Activated CD8-positive, alpha-beta memory T cell treated with anti-CD3 and anti-CD28 coated beads for 36 hours (primary cell): ENCODE measurements around the gene SMARCD2. TPM values are rescaled to one million over a fixed set of nuclear protein-coding genes. Genes with fewer than 3 reads are reported as not detected.

Experiments
- CTCF ChIA-PET: fragments of 350-600 bp; sonication (Branson Sonifier 250); formaldehyde crosslinking; loops from one replicate; lab custom pipeline; 2021; ENCODE audit warnings: antibody characterized with exemption; lab: Charles Lee
- POLR2A ChIA-PET: fragments of 350-600 bp; sonication (Branson Sonifier 250); formaldehyde crosslinking; loops from one replicate; lab custom pipeline; 2021; ENCODE audit warnings: antibody characterized with exemption; lab: Charles Lee
- total RNA-seq, 2 experiments: library from RNA; stranded (reverse); gene quantifications; one replicate each; pipeline ENCODE4 v1.2.3, GENCODE V29; 2021

SMARCD2 gene
- total RNA-seq, 2 experiments from 2014 or later, result 95.2 to 98.4 TPM

DNA sequence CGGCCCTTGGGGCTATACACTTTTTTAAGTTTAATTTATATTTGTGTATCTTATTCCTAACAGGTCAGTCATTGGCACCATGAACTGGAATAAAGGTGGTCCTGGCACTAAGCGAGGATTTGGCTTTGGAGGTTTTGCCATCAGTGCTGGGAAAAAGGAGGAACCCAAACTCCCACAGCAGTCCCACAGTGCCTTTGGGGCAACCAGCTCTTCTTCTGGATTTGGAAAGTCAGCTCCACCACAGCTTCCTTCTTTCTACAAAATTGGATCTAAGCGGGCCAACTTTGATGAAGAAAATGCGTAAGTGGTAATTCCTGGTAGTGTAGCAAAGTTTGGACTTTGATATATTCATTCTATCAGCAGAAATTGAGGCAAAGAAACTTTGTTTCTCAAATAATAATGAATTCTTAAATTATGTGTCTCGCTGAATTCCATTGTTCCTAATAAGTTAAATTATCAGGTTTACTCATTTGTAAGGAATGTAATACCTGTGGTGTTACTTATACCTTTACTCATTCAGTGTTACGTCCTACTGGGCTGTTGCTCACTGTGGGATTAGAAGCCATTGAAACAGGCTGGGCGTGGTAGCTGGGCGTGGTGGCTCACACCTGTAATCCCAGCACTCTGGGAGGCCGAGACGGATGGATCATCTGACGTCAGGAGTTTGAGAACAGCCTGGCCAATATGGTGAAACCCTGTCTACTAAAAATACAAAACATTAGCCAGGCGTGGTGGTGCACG is 55.3 kb downstream of the SMARCD2 start:
- POLR2A ChIA-PET, result no interaction called here
- CTCF ChIA-PET, result interaction anchor here (1.0 kb wide), 1 partner anchor 12 kb away, joined by 3 read pairs; no protein-coding TSS in a partner anchor

DNA sequence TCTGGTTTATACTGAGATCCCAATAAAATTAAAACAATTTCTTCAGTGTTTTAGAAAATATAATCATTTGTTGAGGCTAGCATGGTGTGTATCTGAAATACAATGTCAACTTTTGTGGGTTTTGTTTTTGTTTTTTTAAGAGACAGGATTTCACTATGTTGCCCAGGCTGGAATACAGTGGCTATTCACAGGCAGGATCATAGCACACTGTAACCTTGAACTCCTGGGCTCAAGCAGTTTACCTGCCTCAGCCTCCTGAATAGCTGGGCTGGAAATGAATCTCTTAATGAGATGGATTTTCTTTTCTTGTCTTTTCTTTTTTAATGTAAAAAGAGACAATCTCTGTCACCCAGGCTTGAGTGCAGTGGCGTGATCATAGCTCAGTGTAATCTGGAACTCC is 56.4 kb downstream of the SMARCD2 start:
- ChIA-PET POLR2A (no interaction called here), CTCF (interaction anchor here (1.0 kb wide), 1 partner anchor 11 kb away, joined by 3 read pairs; no protein-coding TSS in a partner anchor)

DNA sequence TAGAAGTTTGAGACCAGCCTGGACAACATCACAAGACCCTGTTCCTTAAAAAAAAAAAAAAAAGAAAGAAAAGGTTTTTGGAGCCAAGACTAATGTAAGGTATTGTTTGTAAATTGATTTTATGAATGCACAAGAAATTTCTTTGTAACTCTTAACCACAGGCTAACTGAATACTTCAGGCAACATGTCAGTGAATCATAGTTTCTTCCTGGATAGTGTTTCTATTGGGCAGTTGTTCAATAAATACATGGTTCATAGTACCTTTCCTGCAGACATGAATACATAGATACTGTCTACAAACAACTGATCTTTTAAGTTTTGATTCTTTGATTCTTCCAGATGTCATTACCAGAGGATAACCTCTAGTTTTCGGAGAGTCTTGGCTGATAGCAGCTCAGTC is 56.9 kb downstream of the SMARCD2 start:
- ChIA-PET CTCF (no interaction called here), POLR2A (no interaction called here)

DNA sequence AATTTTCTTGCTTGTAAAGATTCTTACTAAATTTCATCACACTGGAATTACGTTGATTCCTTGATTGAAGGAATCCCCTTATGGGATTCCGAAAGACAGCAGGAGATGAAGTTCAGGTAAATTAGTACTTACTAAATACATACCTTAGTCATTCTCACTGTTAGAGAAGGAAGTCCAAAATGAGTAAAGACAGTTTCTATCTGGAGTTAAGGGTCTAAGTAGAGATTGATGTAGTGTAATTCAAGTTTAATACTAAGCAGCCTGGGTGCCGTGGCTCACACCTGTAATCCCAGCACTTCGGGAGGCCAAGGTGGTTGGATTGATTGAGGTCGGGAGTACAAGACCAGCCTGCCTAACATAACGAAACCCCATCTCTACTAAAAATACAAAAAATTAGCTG is 59.0 kb downstream of the SMARCD2 start:
- POLR2A ChIA-PET, result interaction anchor here (0.6 kb wide), 1 partner anchor 169 kb away, joined by 3 read pairs; no protein-coding TSS in a partner anchor
- CTCF ChIA-PET, result interaction anchor here (0.6 kb wide), 1 partner anchor 52 kb away, joined by 3 read pairs; no protein-coding TSS in a partner anchor

Other genes with a start within 250 kb of the SMARCD2 start
- 10 to 100 TPM; 35.5 to 37.4 TPM for gene TACO1, start 241.8 kb downstream of the SMARCD2 start, total RNA-seq
- gene MAP3K3, start 220.3 kb downstream of the SMARCD2 start, total RNA-seq, result 10 to 100 TPM; 28.9 to 29.8 TPM
- 100 to 1,000 TPM; 180 to 188 TPM for gene LIMD2, start 142.6 kb downstream of the SMARCD2 start, total RNA-seq
- 10 to 100 TPM; 47.5 to 48.2 TPM for gene STRADA, start 100.9 kb downstream of the SMARCD2 start, total RNA-seq
- 10 to 100 TPM; 98.4 to 98.9 TPM for gene CCDC47, start 69.1 kb downstream of the SMARCD2 start, total RNA-seq
- gene DDX42, start 68.5 kb downstream of the SMARCD2 start, total RNA-seq, result 100 to 1,000 TPM; 102 to 113 TPM
- 100 to 1,000 TPM; 192 to 199 TPM for gene PSMC5, start 15.3 kb downstream of the SMARCD2 start, total RNA-seq
- 10 to 100 TPM; 95.2 to 96.8 TPM for gene FTSJ3, start 15.0 kb downstream of the SMARCD2 start, total RNA-seq
- not detected for gene CSH2, start 31.0 kb upstream of the SMARCD2 start, total RNA-seq
- not detected for gene GH2, start 39.3 kb upstream of the SMARCD2 start, total RNA-seq
- gene CSH1, start 53.9 kb upstream of the SMARCD2 start, total RNA-seq, result not detected
- gene CSHL1, start 68.6 kb upstream of the SMARCD2 start, total RNA-seq, result not detected
- gene GH1, start 76.2 kb upstream of the SMARCD2 start, total RNA-seq, result not detected
- 10 to 100 TPM; 23.4 to 23.9 TPM for gene CD79B, start 89.6 kb upstream of the SMARCD2 start, total RNA-seq
- gene SCN4A, start 130.2 kb upstream of the SMARCD2 start, total RNA-seq, result under 1 TPM; 0.11 to 0.27 TPM
- gene PRR29, start 155.7 kb upstream of the SMARCD2 start, total RNA-seq, result under 1 TPM; 0.59 to 0.67 TPM
- 10 to 100 TPM; 72.6 to 74.0 TPM for gene ICAM2, start 177.9 kb upstream of the SMARCD2 start, total RNA-seq